ENCODE measurements around the gene RPN1.
"Not testable (repeated sequence)": the region's sequence is repeated elsewhere in the genome, so short reads cannot be mapped to it uniquely, and the experiment has no call there.

RPN1 gene

GRCh38 chr3:128650096-128651050, at the start of gene RPN1:
TSS of gene RPN1 (minus strand) at chr3:128650818. CDS start at chr3:128650800, 18 bp downstream.
- DNase-seq: peak; percentile 38 to 91 (median 83)

- peak in 8 of 14 donors; percentile 7 to 57 (median 26) for DNase-seq
Measured at GRCh38 chr3:128698211-128699047, 47.8 kb upstream of the RPN1 start.

GRCh38 chr3:128697341-128697740, 46.7 kb upstream of the RPN1 start:
- DNase-seq: no peak

GRCh38 chr3:128693696-128694095, 43.1 kb upstream of the RPN1 start:
- no peak for DNase-seq

- DNase-seq: no peak
Measured at GRCh38 chr3:128689060-128689459, 38.4 kb upstream of the RPN1 start.

GRCh38 chr3:128686465-128686864, 35.8 kb upstream of the RPN1 start:
- no peak for DNase-seq

- no peak for DNase-seq
Measured at GRCh38 chr3:128684986-128685726, 34.5 kb upstream of the RPN1 start.

GRCh38 chr3:128683957-128684356, 33.3 kb upstream of the RPN1 start:
- DNase-seq: no peak

- no peak for DNase-seq
Measured at GRCh38 chr3:128681369-128681829, 30.8 kb upstream of the RPN1 start.

GRCh38 chr3:128680603-128681368, 30.2 kb upstream of the RPN1 start:
- peak; percentile 69 to 98 (median 97) for DNase-seq

GRCh38 chr3:128679338-128679737, 28.7 kb upstream of the RPN1 start:
- no peak for DNase-seq

GRCh38 chr3:128675802-128676201, 25.2 kb upstream of the RPN1 start:
- not testable (repeated sequence) for DNase-seq

- no peak for DNase-seq
Measured at GRCh38 chr3:128674161-128674784, 23.7 kb upstream of the RPN1 start.

- no peak for DNase-seq
Measured at GRCh38 chr3:128667641-128668040, 17.0 kb upstream of the RPN1 start.

- DNase-seq: no peak
Measured at GRCh38 chr3:128665362-128666021, 14.9 kb upstream of the RPN1 start.

- DNase-seq: no peak
Measured at GRCh38 chr3:128663151-128663550, 12.5 kb upstream of the RPN1 start.

GRCh38 chr3:128655531-128655930, 4.9 kb upstream of the RPN1 start:
- no peak for DNase-seq

GRCh38 chr3:128653993-128654805, 3.6 kb upstream of the RPN1 start:
- not testable (repeated sequence) for DNase-seq

- DNase-seq: peak in 1 of 14 donors; percentile 6
Measured at GRCh38 chr3:128653383-128653992, 2.9 kb upstream of the RPN1 start.

All from C1 segment of cervical spinal cord (tissue), 14 donors.